Stimulated activated CD4-positive, alpha-beta T cell treated with anti-CD3 and anti-CD28 coated beads, Interleukin-2, amount 100 ng/mL, for 48 hours (primary cell): ENCODE data around the gene ANKRD50.

Source experiments
- DNase-seq, 2 donors: peaks; one replicate each; pipeline ENCODE4 v3.0.0-alpha.2; 2020

ANKRD50 gene, protein sequence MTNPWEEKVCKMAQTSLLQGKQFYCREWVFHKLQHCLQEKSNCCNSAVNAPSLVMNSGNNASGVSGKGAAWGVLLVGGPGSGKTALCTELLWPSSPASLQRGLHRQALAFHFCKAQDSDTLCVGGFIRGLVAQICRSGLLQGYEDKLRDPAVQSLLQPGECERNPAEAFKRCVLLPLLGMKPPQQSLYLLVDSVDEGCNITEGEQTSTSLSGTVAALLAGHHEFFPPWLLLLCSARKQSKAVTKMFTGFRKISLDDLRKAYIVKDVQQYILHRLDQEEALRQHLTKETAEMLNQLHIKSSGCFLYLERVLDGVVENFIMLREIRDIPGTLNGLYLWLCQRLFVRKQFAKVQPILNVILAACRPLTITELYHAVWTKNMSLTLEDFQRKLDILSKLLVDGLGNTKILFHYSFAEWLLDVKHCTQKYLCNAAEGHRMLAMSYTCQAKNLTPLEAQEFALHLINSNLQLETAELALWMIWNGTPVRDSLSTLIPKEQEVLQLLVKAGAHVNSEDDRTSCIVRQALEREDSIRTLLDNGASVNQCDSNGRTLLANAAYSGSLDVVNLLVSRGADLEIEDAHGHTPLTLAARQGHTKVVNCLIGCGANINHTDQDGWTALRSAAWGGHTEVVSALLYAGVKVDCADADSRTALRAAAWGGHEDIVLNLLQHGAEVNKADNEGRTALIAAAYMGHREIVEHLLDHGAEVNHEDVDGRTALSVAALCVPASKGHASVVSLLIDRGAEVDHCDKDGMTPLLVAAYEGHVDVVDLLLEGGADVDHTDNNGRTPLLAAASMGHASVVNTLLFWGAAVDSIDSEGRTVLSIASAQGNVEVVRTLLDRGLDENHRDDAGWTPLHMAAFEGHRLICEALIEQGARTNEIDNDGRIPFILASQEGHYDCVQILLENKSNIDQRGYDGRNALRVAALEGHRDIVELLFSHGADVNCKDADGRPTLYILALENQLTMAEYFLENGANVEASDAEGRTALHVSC (N-terminal part only)

DNA sequence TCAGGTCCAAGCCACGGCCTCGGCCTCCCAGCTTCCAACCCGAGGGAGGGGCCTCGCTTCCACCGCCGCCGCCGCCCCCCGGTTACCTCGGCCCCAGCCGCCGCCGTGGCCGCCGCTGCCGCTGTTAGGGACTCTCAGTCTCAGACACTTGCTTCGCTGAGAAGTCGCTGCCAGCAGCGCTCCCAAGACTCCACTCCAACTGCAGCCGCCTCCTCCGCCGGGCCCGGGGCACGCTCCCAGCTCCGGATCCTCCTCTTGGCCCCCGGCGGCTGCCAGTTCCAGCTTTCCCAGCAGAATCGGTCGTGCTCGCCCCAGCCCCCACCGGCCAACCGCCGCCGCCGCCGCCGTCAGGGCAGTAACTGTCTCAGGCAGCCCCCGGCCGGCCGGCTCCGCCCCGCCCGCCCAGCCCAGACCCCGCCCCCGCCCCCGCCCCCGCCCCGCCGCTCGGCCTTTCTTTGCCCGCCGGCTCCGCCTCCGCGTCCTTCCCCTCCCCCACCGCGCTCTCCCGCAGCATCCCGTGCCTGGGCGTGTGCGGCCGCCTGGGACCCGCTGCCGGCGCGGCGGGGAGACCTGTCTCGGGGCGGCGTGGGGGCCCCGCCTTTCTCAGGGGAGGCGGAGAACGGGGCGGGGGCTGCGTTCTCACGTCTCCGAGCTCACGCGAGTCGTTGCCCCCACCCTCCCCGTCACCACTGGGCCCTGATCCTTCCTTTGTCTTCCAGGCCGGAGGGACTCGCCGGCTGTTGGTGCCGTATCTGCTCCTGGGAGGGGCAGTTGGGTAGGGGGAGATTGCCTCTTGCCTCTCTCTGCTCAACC, at the start of gene ANKRD50:
ANKRD50 (minus strand) TSS at position 361 of the 813 bp plus-strand sequence. CDS start 2,221 bp downstream, outside the sequence.
- peak; percentile 30 to 50 for DNase-seq

GRCh38 chr4:124757126-124757525, 44.6 kb upstream of the ANKRD50 start:
- no peak for DNase-seq

DNA sequence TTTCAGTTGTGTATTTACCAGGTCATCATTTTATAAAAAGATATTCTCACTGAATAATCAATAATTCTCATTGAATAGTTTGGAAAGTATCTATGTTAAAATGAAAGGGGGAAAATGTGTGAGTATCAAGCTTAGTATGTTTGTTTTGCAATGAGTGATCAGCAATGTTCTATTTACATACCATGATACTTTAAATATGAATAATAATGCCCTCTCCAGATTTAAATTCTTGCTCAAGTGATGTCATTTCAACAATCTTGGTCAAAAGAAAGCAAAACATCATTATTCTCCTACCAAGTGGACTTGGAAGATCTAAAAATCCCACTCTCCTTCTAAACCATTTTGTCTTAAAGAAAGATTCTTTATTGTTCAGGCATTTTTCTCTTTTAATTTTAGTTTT, 42.1 kb upstream of the ANKRD50 start:
- DNase-seq, result no peak

DNA sequence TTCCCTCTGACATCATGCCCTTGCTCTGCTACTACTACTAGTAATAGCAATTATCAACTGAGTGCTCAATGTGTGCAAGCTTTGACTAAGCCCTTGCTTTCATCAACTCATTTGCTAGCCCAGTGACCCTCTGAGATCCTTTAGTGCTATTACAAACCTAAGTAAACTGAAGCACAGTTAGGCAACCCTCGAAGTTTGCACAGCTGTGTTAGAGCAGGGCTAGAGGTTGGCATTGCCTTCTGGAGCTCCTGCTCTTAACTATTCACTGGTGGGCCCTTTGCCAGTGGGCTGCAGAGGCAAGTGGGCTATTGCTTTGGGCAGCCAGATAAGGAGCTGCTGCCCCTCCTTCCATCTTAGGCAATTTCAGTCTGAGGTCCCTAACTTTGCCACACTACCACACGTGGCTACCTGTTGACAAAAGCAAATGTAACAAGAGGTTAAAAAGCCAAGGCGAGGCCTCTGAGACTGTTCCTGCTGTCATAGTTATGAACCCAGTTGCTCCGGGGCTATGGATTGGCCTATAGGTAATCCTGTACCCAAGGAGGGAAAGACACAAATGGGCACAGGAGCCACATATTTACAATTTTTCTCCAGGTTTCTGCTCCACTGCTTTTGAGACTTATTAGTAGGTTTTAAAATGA, 41.5 kb upstream of the ANKRD50 start:
- DNase-seq, result no peak

GRCh38 chr4:124749421-124749820, 36.9 kb upstream of the ANKRD50 start:
- DNase-seq, result no peak

GRCh38 chr4:124748965-124749364, 36.4 kb upstream of the ANKRD50 start:
- DNase-seq, result no peak

DNA sequence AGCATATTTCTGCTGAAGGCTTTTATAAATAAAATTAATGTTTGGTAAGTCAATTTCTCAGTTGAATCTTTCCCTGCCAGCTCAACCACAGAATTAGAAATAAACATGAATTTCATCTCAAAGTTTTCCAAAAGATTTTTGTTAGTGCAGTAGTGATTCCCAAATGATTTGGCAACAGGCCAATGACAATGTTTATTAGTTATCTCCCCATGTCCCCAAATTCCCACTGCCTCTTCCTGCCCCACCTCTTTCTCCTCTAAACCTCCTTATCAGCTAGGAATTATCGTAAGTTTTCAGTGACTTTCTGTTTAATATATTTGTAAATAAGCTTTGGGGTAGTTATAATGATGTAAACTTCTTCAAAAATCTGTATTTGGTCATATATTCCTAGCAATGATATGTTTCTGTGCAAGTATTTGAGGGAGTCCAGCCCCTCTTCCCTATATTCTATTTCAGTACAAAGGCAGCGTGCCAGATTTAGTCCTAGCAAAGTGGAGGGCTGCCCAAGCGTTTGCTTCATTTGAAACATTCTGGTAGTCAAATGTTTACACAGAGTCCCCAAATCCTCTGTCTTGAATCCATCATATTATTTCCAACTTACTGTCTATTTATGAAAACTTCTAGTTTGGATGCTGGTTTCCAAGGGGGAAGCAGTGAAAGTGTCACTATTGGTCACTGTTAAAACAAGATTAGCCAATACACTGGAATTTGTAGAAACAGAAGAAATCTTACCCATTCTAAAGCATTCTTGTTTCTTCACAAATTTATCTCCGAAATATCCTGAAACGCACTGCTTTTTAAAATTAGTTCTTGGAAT, 33.7 kb upstream of the ANKRD50 start:
- no peak for DNase-seq

- DNase-seq, result no peak
Observed at GRCh38 chr4:124743711-124744110, 31.2 kb upstream of the ANKRD50 start.

DNA sequence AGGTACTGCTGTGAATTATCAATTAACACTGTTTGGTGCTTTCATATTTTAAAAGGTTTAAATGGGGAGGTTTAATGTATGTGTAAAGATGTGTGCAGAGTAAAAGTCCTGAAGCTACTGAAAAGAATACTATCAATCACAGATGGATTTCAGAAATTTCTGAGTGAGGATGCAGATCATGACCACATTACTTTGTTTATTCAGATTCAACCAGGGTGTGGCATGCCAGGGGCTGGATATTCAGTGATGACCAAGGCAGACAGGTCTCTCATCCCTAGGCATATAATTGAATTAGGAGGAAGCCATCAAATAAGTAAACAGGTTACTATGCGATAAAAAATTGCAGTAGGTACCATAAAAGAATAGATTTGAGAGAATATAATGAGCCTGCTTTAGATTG, 28.0 kb upstream of the ANKRD50 start:
- DNase-seq, result no peak

- no peak for DNase-seq
Observed at GRCh38 chr4:124738994-124739393, 26.5 kb upstream of the ANKRD50 start.

- DNase-seq, result no peak
Observed at GRCh38 chr4:124737619-124738018, 25.1 kb upstream of the ANKRD50 start.

GRCh38 chr4:124736526-124736925, 24.0 kb upstream of the ANKRD50 start:
- no peak for DNase-seq

DNA sequence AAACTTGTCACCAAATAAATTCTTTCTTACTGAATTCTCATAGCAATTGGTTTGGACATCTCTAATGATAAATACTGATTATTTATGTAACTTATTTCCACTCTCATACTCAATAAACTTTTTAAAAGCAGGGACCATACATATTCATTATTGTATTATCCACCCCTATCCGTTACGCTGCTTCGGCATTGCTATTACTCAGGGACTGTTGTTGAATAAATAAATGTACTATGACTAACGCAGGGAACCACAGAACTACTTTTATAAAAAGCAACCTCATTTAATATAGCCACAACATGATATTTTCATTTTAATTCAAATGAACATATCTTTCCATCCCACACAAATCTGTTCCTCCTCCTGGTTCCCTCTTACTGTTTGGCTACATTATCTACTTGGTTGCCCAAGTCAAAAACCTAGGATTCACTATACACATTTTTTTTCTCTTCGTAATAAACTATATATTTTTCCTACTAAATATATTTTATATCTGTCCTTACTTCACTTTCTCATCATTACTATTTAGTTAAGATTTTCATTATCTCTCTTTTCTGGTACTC, 14.9 kb upstream of the ANKRD50 start:
- no peak for DNase-seq

GRCh38 chr4:124726269-124726668, 13.7 kb upstream of the ANKRD50 start:
- DNase-seq, result no peak

GRCh38 chr4:124722071-124722470, 9.5 kb upstream of the ANKRD50 start:
- DNase-seq, result no peak

DNA sequence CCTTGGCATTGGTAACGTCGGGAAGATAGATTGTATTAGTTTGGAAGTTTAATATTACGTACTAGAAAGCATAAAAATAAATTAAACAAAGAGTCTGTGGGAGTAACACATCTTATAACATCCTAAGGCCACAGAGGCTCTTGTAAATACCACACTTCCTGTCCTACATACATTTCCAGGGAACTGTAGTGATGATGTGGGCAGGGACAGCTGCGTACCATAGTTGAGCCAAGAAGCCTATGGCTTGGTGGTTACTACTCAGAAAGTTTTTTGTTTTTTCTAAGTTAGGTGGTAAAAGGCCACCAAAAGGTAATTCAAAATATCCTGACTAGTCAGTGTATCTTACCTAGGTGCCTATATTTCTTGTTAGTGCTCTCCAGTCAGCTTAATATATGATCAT, 4.6 kb upstream of the ANKRD50 start:
- DNase-seq, result no peak

DNA sequence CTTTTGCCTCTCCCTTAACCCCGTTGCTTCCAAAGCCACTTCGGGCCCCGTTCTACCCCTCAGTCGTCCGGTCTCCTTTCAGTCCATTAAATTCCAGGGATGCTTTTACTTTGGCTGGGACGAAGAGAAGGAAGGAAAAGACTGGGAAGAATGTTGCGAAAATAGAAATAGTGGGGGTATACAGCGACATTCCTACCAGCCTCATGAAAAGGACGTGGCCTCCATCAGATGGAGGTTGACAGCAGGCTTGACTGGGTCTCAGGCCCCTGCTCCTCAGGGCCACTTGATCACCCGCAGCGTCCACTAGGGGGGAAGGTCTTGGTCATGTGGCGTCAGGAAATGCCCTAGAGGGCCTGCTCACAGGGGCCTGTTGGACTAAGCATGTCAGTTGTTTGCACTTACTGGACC, 657 bp upstream of the ANKRD50 start:
- peak in 1 of 2 donors; percentile 2 for DNase-seq

DNA sequence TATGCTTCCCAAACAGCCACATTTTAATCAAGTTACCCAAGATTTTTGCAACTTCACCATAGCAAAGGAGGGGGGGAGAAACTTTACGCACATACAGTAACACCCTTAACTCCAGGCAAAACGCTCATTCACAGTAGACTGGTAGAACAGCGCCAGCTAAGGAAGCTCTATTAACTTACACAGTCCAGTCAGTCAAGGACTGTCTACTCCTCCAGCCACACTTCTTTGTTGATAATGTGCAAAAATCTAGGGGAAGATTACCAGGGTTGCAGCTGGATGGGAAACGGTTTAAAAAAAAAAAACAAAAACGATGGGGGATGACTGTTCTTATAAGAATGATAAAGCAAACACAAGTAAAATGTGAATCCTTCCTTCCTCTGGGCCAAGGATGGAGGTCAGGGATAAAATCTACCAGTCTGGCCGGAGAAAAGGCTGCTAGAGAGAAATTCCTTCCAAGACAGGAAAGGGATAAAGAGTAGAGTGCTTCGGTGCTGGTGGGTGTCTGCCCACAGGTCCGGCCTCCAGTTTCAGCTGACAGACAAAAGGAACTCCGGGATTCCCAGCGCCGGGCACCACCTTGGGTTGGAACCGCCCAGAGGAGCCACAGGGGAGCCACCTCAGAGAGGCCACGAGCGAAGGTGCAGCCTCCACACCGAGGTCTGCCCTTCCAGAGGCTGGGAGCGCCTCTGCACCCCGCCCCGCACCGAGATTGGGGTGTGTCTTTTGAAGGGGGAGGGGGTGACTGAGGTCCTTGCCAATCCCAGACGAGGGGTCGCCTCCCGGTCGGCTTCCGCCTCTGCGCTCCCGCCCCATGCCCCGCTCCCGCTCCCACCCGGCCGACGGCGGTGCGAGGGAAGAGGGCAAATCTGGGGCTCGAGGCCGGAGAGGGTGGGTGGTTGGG, 811 bp downstream of the ANKRD50 start:
- peak in 1 of 2 donors; percentile 1 for DNase-seq

DNA sequence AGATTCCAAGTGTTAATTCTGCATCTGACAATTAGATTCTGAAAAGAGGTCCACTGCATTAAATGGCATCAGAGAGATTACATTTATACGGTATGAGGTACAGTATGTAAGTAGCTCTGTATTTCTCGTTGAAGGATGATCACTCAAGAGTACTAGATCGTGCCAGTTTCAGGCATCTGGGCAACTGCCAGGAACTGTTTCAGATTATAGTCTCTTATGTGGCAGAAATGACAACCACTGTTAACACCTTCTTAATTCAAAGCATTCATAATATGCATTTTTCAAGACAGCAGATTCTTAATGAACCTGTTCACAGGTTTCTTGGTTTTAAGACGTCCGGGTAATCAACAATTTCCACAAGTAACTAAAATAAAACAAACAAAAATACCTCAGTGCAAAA, 1.6 kb downstream of the ANKRD50 start:
- no peak for DNase-seq
